Fibroblast of lung (primary cell): ENCODE measurements around the gene DDIT4.

Experiments
- EZH2 ChIP-seq: IDR thresholded peaks from 2 replicates; pipeline ENCODE4 v1.5.1; 2012; ENCODE audit warnings: low read length, control low read depth, mild to moderate bottlenecking; ENCODE audit errors: missing control alignments
- TF ChIP-seq, protein P1 (sequence below), 2 donors: IDR thresholded peaks in 1 of 2; conservative IDR thresholded peaks in 1 of 2; 1 replicate in 1 of 2; 2 replicates in 1 of 2; pipeline ENCODE4 v1.5.1; 2011 to 2012; ENCODE audit warnings: low read length in 2 of 2, control low read depth in 1 of 2, inconsistent platforms in 1 of 2, low read depth in 1 of 2, mild to moderate bottlenecking in 1 of 2

DNA sequence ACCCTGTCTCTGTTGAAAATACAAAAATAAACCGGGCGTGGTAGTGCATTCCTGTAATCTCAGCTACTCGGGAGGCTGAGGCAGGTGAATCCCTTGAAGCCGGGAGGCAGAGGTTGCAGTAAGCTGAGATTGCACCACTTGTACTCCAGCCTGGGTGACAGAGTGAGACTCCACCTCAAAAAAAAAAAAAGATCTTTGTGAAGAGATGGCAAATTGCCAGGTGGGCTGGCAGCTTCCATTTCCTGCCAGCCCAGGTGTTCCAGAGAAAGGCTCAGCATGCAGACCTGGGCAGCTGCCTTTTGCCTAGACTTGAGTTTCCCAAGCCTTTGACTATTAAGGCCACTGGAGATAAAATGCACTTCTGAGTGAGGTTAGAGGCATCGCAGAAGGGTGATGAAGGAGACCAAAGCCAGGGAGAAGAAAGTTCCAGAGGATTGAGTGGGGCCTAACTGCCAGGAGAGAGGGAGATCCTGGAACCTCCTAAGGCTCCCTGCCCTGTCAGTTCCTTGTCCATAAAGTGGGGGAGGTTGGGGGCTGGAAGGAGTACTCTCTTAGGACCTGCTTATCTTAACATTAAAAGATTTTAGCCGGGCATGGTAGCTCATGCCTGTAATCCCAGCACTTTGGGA, 10.0 kb upstream of the DDIT4 start:
- TF ChIP-seq, protein P1, sequence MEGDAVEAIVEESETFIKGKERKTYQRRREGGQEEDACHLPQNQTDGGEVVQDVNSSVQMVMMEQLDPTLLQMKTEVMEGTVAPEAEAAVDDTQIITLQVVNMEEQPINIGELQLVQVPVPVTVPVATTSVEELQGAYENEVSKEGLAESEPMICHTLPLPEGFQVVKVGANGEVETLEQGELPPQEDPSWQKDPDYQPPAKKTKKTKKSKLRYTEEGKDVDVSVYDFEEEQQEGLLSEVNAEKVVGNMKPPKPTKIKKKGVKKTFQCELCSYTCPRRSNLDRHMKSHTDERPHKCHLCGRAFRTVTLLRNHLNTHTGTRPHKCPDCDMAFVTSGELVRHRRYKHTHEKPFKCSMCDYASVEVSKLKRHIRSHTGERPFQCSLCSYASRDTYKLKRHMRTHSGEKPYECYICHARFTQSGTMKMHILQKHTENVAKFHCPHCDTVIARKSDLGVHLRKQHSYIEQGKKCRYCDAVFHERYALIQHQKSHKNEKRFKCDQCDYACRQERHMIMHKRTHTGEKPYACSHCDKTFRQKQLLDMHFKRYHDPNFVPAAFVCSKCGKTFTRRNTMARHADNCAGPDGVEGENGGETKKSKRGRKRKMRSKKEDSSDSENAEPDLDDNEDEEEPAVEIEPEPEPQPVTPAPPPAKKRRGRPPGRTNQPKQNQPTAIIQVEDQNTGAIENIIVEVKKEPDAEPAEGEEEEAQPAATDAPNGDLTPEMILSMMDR (conservative IDR thresholded peaks at IDR 0.05 in 1 of 2, IDR thresholded peaks at IDR 0.05 in 1 of 2; ENCODE audit: low read depth in 1 of 2, low read length in 2 of 2): no peak
- TF ChIP-seq EZH2: no peak
